Measurements from ENCODE around the gene TSKU.

Gene TSKU

DNA sequence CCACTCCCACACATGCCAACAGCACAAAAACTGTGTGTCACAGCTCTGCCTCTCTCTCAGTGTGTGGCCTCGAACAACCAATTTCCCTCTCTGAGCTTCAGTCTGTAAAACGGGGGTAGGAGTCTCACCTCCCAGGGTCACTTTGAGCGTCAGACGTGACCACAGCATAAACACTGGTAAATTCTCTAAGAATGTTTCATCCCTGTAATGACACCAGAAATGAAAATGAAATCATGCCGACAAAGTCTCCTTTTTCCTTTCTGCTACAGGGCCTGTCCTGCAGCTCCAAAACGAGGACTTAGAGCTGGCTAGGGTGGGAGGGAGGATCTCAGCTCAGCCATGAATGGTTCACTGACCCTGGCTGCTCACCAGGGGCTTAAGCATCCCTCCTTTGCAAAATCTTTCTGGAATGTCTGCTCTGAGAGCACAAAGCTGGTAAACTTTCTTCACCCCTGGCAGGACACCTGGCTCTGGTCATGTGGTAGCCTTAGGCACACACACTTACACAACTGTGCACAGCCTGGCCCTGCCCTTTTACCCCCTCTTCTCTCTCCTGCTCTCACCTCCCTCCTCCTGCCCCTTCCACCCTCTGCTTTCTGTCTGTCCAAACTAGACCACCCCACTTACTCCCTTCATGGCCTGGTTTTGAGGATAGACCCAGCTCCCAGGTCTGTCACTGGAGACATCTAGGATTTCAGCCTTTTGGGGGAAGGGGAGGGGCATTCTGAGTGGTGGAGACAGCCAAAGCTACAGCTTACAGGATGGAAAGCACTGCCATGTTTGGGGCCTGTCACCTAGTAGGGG is 12.3 kb upstream of the TSKU start:
- DNase-seq (ENCODE audit: low read depth in 2 of 2): no peak

DNA sequence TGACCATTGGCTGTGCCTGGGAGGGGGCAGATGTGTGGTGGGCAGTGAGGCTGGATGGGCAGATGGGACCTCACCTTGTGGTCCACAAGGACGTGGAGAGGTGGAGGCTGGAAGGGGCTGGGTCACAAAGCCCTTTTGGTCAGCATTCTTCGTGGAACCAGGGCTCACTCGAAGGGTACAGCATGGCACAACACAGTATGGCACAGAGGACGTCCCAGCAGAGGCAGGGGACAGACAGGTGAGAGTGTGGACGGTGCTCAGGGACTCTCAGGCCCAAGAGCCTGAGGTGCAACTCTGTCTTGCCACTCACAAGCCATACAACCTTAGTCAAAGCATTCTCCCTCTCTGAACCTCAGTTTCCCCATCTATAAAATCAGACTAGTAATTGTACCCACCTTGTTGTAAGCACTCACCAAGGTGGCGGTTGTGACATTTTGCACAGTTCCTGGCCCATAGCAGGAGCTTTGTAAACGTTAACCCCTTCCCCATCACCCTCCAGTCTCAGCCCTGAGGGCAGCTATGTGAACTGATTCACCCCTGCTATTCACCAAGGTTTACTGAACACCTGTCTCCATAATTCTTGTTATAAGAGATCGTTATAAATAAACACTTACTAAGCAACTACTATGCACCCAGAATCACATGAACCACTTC is 11.6 kb upstream of the TSKU start:
- DNase-seq (ENCODE audit: low read depth in 2 of 2): no peak

DNA sequence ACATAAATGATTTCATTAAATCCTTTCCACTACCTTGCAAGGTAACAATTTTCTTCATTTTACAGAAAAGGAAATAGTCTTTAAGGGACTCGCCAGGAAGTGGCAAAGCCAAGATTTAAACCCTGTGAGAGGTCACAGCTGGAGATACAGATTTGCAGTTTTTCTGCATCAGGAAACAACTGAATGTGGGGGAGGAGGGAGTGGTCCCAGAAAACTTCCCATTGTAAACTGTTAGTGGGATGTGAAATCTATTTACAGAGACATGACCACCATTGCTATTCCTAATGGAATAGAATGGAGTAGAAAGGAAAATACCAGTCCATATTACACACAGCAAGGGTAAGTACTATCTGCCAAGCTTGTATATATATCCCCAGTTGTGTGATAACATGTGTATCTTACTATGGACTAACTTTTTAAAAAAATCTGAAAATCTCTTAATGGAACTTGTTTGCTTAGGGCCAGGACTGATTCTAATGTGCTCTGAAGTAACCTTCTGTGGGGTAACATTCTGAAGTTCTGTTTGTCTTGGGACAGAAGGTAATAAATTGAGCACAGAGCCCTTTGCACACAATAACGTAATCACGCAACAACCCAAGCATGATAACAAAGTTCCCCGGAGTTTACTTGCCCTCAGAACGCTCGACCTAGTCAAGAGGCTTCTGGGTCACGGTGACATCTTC is 10.9 kb upstream of the TSKU start:
- no peak for DNase-seq (ENCODE audit: low read depth in 2 of 2)

DNA sequence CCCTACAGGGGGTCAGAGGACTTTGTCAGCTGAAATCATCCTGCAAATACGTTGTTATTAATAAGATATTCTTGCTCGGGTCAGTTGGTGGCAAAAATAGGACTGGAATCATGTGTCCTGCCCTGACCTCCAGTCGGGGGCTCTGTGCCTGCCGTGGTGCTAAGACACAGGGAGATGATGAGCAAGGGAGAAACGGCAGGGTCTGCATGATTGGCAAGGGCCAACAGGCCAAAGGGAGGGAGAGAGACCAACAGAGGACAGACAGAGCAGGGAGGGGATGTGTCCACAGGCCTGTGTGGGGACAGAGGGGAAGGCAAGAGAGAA is 10.4 kb upstream of the TSKU start:
- no peak for DNase-seq (ENCODE audit: low read depth in 2 of 2)

DNA sequence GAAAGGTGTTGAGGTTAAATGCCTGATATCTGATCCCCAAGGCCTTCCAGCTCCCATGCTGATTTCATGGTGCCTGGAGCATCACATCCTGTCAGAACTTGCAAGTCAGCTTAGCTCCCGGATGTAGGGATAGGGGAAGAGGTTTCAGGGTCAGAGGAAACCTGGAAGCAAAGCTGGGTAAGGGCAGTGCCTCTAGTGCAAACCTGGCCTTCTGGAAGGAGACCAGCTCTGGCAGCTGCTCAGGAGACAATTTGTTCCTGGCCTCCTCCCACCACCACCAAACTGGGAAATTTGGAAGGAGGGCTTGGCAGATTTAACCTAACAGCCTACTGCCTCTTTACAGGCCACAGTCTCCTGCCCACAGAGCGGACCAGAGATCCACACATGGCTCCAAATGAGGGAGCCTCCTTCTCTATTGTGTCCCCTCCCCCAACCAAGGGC is 9.2 kb upstream of the TSKU start:
- DNase-seq (ENCODE audit: low read depth in 2 of 2): no peak

DNA sequence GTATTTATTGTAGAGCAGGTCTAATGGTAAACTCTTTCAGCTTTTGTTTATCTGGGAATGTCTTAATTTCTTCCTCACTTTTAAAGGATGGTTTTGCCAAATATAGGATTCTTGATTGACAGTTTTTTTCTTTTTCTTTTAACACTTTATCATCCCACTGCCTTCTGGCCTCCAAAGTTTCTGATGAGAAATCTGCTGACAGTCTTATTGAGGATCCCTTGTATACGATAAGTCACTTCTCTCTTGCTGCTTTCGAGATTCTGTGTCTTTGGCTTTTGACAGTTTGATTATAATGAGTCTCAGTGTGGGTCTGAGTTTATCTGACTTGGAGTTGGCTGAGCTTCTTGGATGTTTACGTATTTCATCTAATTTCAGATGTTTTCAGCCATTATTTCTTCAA is 6.7 kb upstream of the TSKU start:
- no peak for DNase-seq (ENCODE audit: low read depth in 2 of 2)

DNA sequence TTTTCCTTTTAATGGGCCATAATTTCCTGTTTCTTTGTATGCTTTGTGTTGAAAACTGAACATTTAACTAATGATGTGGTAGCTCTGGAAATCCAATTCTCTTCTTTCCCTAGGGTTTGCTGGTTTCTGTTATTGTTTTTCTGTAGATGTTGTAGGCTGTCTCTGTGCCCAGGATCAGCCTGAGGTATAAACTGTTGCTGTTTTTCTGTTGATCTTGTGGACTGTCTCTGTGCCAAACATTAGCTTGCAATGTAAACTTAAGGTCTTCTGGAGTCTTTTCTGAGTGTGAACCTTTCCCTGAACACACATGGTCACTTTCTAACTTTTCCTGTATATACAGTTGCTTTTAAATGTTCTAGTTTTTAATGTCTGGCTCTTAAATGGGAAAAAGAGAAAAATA is 5.9 kb upstream of the TSKU start:
- no peak for DNase-seq (ENCODE audit: low read depth in 2 of 2)

DNA sequence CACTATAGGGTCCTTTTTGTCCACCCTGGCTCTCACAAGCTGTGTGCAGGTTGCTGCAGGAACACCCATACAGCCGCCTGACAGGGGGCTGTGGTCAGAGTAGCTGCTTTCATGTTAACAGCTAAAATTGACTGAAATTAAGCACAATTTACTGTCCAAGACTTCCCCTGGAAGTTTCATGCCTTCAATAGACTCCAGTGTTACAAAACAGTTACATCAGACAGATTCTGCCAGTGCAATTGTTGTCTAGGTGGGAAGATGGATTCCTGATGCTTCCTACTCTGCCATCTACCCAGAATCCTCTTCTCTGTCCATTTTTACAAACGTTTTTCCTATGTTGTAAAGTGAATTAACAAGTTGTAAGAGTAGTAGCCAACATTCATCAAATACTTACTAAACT is 5.3 kb upstream of the TSKU start:
- no peak for DNase-seq (ENCODE audit: low read depth in 2 of 2)

DNA sequence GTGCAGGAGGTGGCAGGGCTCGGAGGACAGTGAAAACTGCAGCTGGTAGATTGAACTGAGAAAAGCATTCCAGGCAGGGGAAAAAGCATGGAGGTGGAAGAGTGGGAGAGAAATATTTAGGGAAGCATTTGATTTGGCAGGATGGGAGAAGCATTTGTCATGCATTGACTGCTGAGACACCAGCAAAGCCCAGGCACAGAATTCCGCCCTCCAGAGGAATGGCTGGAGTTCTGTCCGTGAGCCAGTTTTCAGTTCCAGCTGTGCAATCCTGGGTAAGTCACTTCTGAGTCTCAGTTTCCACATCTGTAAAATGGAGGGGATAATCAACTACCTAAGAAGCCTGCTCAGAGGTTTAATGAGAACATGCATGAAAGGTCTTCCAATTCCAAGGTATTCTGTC is 4.3 kb upstream of the TSKU start:
- DNase-seq (ENCODE audit: low read depth in 2 of 2): no peak

DNA sequence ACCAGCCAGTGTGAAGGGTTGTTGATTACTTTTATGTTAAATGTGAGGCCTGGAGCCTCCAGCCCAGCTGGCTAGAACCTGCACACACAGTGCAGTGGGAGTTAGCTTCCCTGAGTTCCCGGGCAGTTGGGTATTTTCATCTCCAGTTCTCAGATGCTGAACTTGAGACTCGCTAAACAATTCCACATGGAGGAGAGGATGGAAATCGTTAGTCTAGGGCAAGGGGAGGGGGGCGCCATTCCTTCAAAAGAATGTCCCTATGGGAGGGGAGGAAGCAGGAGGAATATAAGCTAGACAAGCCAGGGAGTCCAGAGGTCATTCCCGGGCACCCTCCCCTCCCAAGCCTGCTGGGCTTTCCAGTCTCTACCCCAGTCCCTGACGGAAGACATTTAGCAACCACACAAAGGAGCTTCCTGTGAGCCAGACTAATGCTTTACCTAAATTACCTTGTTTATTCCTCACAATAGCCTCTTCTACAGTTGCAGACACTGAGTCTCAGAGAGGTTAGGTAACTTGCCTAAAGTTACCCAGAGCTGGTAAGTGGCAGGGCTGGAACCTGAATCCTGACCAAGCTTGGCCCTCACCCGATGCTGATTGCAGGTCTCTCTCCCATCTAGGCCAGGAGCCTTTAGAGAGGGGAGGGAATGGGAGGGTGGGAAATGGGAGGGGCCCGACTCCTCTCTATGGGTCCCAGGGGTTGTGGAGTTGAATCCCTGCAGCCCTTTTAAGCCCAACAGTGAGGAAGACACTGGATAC is 1.9 kb upstream of the TSKU start:
- no peak for DNase-seq (ENCODE audit: low read depth in 2 of 2)

DNA sequence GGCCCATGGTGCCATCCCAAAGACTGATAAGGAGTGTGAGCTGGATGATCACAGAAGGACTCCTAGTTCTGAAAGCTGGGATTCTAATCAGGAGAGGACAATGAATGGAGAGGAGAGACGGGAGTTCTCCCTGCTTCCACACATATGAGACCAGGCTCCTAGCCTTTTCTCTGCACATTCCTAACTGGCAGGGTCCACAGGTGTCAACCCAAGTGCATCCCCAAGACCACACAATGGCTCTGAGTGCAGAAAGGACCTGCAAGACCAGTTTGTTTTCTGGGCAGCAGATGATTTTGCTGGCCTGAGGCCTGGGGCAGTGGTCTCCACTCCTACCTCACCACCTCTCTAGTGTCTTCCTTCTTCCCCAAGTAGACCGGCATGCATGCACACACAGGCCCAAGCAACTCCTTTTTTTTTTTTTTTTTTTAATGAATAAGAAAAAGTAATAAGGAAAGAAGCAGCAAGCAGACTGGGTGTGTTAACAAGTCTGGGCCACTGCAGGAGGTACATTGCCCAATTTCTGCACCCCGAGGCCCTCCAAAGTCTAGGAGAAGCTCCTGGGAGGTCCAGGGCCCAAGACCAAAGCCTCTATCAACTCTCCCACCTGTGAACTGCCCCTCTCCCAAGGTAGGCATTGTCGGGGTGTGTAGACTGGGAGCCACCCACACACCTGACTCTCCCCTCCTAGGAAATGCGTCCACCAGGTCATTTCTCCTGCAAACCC is 1.2 kb upstream of the TSKU start:
- DNase-seq (ENCODE audit: low read depth in 2 of 2): no peak

DNA sequence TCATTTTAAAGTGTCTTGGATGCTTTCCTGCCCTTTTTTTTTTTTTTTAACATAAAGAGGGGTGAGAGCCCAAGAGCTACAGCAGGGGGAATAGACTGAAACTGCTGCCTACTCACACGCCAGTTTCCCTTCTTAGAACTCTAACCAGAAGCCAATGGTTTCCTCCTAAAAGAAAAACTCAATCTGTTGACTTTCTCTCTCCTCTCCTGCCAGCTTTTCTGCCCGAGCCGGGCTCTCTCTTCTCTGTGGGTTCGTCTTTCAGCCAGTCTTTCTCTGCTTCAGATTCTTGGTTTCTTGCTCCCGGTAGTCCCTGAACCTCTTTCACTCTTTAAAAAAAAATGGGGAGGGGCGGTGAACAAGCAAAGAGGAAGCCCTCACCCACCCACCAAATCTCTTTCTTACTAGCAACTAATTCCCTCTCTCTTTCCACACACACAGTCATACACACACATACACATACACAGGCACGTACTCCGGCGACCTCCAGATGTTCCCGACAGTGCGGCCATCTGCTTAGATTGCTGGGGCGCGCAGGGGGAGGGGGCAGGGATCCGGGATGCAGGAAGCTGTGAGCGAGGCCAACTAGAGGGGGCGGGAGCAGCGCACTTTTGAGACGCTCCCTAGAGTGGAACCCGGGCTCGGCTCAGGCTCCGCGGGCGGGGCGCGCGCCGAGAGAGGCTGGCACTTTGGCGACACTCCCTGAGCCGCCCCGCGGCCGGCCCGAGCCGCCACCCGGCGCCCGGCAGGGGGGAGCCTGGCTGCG is 444 bp upstream of the TSKU start:
- DNase-seq (ENCODE audit: low read depth in 2 of 2): no peak

DNA sequence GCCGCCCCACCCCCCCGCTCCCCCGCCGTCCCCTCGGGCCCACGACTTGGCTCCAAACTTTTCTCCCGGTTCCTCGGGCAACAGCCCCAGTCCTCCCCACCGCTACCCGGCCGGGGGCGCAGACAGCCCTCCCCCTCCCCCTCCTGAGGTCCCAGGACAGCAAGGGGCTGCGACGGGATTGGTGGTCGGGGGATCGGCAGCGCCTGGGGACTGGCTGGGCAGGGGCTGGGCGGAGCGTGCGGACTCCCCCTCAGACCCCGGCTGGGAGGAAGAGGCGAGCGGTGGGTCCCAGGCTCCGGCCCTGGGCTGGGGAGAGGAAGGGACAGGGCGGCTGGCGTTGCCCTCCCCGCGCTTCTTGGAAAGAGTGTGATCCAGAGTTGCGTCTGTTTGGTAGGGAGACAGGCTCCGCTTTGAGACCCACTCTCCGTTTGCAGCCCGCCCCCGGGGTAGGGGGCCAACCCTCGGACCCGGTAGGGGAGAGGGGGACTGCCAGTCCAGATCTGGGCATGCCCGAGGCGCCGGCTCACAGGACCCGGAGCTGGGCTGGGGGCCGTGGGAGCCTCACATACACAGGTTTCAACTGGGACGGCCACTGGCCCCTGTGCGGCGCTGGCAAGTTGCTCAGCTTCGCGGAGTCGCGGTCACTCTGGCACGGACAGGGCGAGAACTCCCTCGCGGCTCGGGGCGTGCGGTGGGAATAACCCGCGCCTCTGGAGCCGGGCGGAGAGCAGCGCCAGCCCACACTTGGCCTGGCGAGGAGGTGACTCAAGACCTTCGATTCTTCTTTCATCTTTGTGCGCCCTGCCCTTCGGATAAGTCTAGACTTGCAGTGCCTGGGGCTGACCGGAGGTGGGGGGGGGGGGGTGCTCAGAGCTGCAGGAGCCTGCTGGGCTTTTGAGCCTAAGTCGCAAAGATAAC is 999 bp downstream of the TSKU start:
- DNase-seq (ENCODE audit: low read depth in 2 of 2): no peak

DNA sequence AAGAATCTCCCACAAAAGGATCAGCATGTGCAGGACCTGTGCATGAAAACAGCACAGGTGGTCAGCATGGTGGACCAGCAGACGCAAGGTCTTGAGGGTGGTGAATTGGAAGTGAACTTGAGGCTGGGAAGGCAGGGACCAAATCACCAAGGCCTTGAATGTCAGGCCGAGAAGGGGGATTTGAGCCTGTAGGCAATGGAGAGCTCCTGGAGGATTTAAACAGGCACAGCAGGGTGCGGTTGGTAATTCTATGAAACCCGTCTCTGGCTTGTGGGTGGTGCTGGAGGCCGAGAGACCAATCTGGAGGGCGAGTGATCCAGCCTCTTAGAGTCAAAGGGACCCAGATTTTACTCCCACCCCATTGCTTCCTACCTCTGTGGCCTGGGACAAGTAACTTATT is 2.4 kb downstream of the TSKU start:
- no peak for DNase-seq (ENCODE audit: low read depth in 2 of 2)

DNA sequence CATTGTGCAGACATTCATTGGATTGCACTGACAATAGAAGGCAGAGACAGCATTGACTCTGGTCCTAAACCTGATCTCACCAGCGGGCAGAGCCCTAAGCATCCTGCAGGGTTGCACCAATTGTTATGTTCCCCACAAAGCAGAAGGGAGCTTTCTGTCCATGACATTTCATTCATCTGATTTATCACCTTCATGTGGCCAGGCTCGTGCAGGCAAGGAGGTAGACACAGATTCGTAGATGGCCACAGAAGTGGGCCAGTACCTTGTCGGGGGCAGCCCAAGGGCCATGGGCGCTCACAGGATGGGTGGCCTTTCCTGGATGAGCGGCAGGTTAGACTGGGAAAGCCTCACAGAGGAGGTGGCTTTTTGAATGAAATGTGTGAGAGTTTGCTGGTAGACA is 2.9 kb downstream of the TSKU start:
- no peak for DNase-seq (ENCODE audit: low read depth in 2 of 2)

DNA sequence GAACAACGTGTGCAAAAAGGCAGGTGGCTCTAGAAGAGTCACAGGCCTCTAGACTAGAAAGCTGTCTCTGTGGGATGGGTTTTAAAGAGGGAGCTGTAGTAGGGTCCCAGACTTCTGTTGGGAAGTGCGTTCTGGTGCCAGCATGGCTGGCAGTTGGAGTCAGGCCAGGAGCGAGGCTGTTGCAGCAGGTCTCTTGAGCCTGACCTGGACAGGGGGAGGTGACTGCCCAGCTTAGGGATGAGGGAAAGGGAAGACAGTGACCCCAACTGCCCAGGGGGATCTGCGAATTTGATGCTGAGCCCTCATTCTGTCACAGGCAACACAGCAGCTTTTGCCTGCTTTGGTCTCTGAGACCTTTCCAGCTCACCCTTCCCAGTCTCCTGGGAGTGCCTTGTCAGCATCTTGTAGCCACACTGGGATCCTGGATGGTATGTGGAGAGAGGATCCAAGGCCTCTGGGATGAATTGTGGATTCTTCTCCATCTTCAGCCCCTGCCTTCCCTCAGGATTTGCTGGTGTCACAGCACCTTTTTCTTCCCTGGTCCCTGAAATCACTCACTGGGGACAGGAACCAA is 3.4 kb downstream of the TSKU start:
- DNase-seq (ENCODE audit: low read depth in 2 of 2): no peak

DNA sequence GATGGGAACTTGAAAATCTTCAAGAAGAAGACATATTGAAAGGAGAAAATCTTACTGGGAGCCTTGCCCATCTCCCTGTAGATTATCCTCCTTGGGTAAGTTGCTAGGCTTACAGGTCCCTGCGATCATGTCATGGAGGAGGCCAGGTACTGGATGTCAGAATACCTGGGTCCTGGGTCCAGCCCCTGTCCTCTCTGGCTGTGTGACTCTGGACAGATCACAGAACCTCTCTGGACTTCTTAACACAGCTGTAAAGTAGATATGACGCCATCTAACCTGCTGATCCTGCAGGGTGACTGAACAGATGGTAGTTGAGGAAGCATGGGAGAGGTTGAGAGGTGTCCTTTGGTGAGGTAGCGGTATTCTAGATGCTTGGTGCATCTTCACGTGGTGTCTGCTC is 4.1 kb downstream of the TSKU start:
- DNase-seq (ENCODE audit: low read depth in 2 of 2): no peak

DNA sequence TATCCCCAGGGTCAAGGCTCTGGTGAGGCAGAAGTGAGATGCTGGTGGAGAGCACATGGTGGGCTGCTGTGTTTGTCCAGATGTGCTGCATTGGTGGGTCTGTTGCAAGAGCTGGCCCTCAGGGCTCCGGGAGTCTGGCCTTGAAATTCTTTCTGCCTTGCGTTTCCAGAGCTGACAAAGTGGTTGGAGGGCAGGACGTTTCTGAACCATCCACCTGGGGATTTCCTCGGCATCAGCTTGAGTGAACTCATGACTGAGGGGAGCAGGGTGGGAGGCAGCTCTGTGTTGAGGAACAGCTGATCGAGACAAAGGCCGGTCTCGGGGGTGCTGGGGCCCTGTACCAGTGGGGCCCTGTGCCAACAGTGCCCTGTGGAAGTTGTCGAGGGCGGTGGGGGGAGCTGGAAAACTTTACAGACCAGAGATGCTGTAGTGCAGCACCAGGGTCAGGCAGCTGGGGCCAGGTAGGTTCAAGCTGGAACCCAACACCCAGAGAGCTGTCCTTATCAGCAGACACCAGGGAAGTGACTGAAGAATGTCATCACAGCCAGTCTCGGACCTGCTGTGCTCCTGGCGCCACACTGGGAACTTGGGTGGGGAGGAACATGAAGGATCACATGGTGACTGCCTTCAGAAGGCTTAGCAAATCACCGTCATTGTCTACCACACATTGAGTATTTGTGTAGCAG is 4.9 kb downstream of the TSKU start:
- DNase-seq (ENCODE audit: low read depth in 2 of 2): no peak

Data from activated CD8-positive, alpha-beta memory T cell treated with anti-CD3 and anti-CD28 coated beads for 4 hours (primary cell).